Heart right ventricle (tissue), 16 donors: ENCODE results near the gene GALNT18. TPM values are rescaled to one million over a fixed set of nuclear protein-coding genes. Genes with fewer than 3 reads are reported as not detected.
A peak's percentile ranks its signal among the peaks of the same experiment; 100 is the strongest.

Experiments
- ATAC-seq, 8 donors: fragments of 200-7000 bp; cut with Tn5 transposase; one replicate each; pipeline ENCODE4 v1.9.1; 2020; ENCODE audit warnings: mild to moderate bottlenecking in 8 of 8, moderate library complexity in 8 of 8, moderate number of reproducible peaks in 1 of 8
- DNase-seq, 2 donors: peaks; one replicate each; pipeline ENCODE4 v3.0.0-alpha.2; 2020
- H3K27ac ChIP-seq, 10 donors: fragments of 200-600 bp; sonication (generic) in 2 of 10; one replicate each; pipeline versions ENCODE4 v1.5.0 to v1.8.0; 2020 to 2022; ENCODE audit warnings: mild to moderate bottlenecking in 3 of 10
- H3K27me3 ChIP-seq, 7 donors: fragments of 200-600 bp; one replicate each; pipeline ENCODE4 v1.8.0; 2021 to 2022; ENCODE audit warnings: mild to moderate bottlenecking in 2 of 7
- H3K36me3 ChIP-seq, 9 donors: fragments of 200-600 bp; sonication (generic) in 1 of 9; one replicate each; pipeline versions ENCODE4 v1.5.0 to v1.8.0; 2020 to 2022; ENCODE audit warnings: mild to moderate bottlenecking in 2 of 9
- H3K4me1 ChIP-seq, 9 donors: fragments of 200-600 bp; sonication (generic) in 1 of 9; one replicate each; pipeline versions ENCODE4 v1.5.0 to v1.8.0; 2020 to 2022; ENCODE audit warnings: mild to moderate bottlenecking in 4 of 9
- H3K4me3 ChIP-seq, 10 donors: fragments of 200-600 bp; sonication (generic) in 2 of 10; one replicate each; pipeline versions ENCODE4 v1.5.0 to v1.8.0; 2020 to 2022; ENCODE audit warnings: mild to moderate bottlenecking in 7 of 10, moderate library complexity in 2 of 10
- H3K9me3 ChIP-seq, 11 donors: fragments of 200-600 bp in 10 of 11; sonication (generic) in 2 of 11; one replicate each; pipeline versions ENCODE4 v1.5.0 to v1.8.0; 2013 to 2022; ENCODE audit warnings: mild to moderate bottlenecking in 2 of 11, control low read depth in 1 of 11, moderate library complexity in 1 of 11
- WGBS, 2 donors: extraction: QIAGEN DNeasy Blood & Tissue Kit; methylation state at CpG; one replicate each; pipeline ENCODE4 v1.1.7; 2013; ENCODE audit warnings: inconsistent platforms in 1 of 2; 5-methylcytosine and 5-hydroxymethylcytosine counted together
- intact Hi-C, 10 donors: fragments of 100-400 bp; cut with DNase I; formaldehyde crosslinking; loops; one replicate each; pipeline versions ENCODE4 v1.11.1 to v1.14.2; 2022
- polyA plus RNA-seq, 2 donors: library from polyadenylated mRNA; stranded (reverse); fragments of 200-250 nt; gene quantifications; one replicate each; pipeline ENCODE4 v1.2.3, GENCODE V29; 2013
- total RNA-seq, 10 donors: library from RNA; stranded (reverse); fragmentation: NEBNext Ultra II Directional in 3 of 10; extraction: Animal tissue kit (Norgen Biotek cat#: 25700) in 3 of 10; gene quantifications; one replicate each; pipeline versions ENCODE4 v1.2.1 to v1.2.4, GENCODE V29; 2021 to 2023
- TF ChIP-seq, protein P1 (sequence below), 9 donors: fragments of 200-600 bp; sonication (generic) in 2 of 9; IDR thresholded peaks; one replicate each; pipeline versions ENCODE4 v1.5.0 to v1.8.0; 2021 to 2022; ENCODE audit warnings: antibody characterized with exemption in 9 of 9, mild to moderate bottlenecking in 5 of 9, moderate library complexity in 1 of 9
- donor health status: Arrhythmogenic right ventricular cardiomyopathy.
- donor health status: ischemic (EF 13 %, LVEDD 7.1; RV severe dilation, severe dysfunction).
- donor health status: healthy with polysubstance abuse.
- donor health status: DM: no; HTN: yes; CAD: no.
- donor health status: DM: no; HTN: no; CAD: no.
- donor health status: ischemic (EF 25% LVEDD 6.9; RV normal size, moderate dysfunction).
- donor health status: ischemic (EF 25% LVEDD 5.7; RV mildly dilated, moderate dysfunction).
- donor health status: healthy.
- donor health status: DM: yes; HTN: yes; CAD: no.
- donor health status: Ischemic cardiomyopathy.
- donor health status: ischemic (EF 35%, LVEDD 5.7; RV mildly dilated, moderate dysfunction).
- donor health status: nonischemic (EF 11% LVEDD 7.7; RV severe dilation, severe dysfunction).
- donor health status: DM: yes; HTN: yes; CAD: no.
- donor health status: PGD.
- donor health status: ischemic (EF 29% LVEDD 5.4; RV normal size, mild dysfunction).
- donor health status: nonischemic (EF 23%, LVEDD 6.1; RV moderate dilation, normal function).

GALNT18 gene
- total and polyA plus RNA-seq, 12 donors = 7.0 to 29.0 (median 15.6) TPM

DNA sequence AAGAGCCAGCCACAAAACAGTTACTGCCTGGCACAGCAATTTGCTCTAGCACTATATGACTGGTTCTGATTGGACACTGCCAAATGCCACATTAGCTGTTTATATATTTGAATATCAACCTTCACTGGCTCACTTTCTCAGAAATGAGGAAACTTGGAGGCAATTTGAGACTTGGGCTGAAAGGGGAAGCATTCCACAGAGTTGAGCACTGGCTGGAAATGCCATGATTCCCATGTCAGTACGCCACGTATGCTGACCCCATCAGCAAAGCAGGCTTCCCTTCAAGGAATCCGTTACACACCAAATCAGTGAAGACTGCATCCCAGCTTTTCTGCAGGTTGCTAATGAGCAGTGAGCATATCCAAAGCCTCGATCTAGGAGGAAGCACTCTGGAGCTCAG, 34.7 kb downstream of the GALNT18 start:
- Histone ChIP-seq H3K27me3 (no peaks in the 10 kb centered on the region), H3K36me3 (no peaks in the 10 kb centered on the region), H3K9me3 (no peaks in the 10 kb centered on the region), H3K27ac (peak overlapping the region in 4 of 10 donors; percentile 9 to 68 (median 54)), H3K4me1 (peaks cover 9 to 91% (median 41%) of the 10 kb centered on the region in 9 donors), H3K4me3 (no peak overlapping the region)
- TF ChIP-seq, protein P1, sequence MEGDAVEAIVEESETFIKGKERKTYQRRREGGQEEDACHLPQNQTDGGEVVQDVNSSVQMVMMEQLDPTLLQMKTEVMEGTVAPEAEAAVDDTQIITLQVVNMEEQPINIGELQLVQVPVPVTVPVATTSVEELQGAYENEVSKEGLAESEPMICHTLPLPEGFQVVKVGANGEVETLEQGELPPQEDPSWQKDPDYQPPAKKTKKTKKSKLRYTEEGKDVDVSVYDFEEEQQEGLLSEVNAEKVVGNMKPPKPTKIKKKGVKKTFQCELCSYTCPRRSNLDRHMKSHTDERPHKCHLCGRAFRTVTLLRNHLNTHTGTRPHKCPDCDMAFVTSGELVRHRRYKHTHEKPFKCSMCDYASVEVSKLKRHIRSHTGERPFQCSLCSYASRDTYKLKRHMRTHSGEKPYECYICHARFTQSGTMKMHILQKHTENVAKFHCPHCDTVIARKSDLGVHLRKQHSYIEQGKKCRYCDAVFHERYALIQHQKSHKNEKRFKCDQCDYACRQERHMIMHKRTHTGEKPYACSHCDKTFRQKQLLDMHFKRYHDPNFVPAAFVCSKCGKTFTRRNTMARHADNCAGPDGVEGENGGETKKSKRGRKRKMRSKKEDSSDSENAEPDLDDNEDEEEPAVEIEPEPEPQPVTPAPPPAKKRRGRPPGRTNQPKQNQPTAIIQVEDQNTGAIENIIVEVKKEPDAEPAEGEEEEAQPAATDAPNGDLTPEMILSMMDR (IDR thresholded peaks at IDR 0.05) = no peak
- no peak for ATAC-seq
- 80 to 87% methylated on average over 4 of the region's 4 CpGs for WGBS, 2 donors
- intact Hi-C loops = no loop called here
- DNase-seq = no peak

GRCh38 chr11:11586465-11586864, 35.3 kb downstream of the GALNT18 start:
- no peaks in the 10 kb centered on the region for H3K9me3 ChIP-seq
- peak overlapping the region in 5 of 10 donors; percentile 11 to 68 (median 52) for H3K27ac ChIP-seq
- no peaks in the 10 kb centered on the region for H3K27me3 ChIP-seq
- no peaks in the 10 kb centered on the region for H3K36me3 ChIP-seq
- no peak overlapping the region for H3K4me3 ChIP-seq
- no peak for DNase-seq
- H3K4me1 ChIP-seq = peaks cover 13 to 91% (median 47%) of the 10 kb centered on the region in 9 donors
- TF ChIP-seq, protein P1 (IDR thresholded peaks at IDR 0.05) = no peak
- intact Hi-C loops = no loop called here
- peak in 4 of 8 donors; percentile 39 to 54 (median 44) for ATAC-seq
- WGBS, 2 donors = 48 to 63% methylated on average over 7 of the region's 7 CpGs

DNA sequence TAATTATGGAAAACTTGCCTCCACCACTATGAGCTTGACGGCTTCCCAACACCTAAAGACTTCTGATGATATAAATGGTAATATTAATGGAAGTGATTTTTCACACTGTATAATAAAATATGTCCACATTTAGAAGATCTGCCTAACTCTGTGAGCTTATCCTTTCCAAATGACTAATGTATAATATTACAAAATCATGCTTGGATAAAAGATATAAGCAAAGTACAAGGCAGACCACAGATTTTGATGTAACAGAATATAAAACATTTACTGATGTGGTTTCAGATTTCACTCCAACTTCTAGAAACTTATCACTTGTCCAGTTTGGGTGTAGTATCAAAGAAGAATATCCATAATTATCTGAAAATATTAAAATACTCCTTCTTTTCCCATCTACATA, 36.9 kb downstream of the GALNT18 start:
- ATAC-seq = no peak
- H3K27me3 ChIP-seq = no peaks in the 10 kb centered on the region
- intact Hi-C loops = loop anchor here in 4 of 10 donors (5.0 kb wide), 3 partner anchors 32 to 48 kb away; no protein-coding TSS in a partner anchor
- WGBS, 2 donors = 93 to 97% methylated on average over 1 of the region's 1 CpG
- no peak for DNase-seq
- H3K27ac ChIP-seq = peak overlapping the region in 2 of 10 donors; percentile 9 to 68
- TF ChIP-seq, protein P1 (IDR thresholded peaks at IDR 0.05) = no peak
- no peaks in the 10 kb centered on the region for H3K9me3 ChIP-seq
- H3K36me3 ChIP-seq = no peaks in the 10 kb centered on the region
- no peak overlapping the region for H3K4me3 ChIP-seq
- H3K4me1 ChIP-seq = peaks cover 21 to 98% (median 61%) of the 10 kb centered on the region in 9 donors

DNA sequence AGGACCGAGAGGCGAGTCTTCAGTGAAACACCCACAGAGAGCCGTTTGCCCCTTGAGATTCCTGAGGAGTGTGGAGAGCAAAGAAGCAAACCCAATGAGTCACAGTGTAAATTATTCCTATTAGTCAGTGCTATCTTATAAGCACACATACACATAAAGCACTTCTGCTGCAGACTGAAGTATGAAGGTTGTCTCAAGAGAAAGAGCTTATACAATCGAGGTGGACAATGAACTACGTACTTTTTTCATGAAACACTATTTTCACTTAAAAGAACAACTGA, 37.3 kb downstream of the GALNT18 start:
- Histone ChIP-seq H3K27ac (peak overlapping the region in 3 of 10 donors; percentile 78 to 90 (median 79)), H3K36me3 (no peaks in the 10 kb centered on the region), H3K4me1 (peaks cover 21 to 98% (median 59%) of the 10 kb centered on the region in 9 donors), H3K4me3 (no peak overlapping the region), H3K27me3 (no peaks in the 10 kb centered on the region), H3K9me3 (no peaks in the 10 kb centered on the region)
- intact Hi-C loops = loop anchor here in 4 of 10 donors (5.0 kb wide), 3 partner anchors 33 to 47 kb away; no protein-coding TSS in a partner anchor
- no peak for ATAC-seq
- no peak for DNase-seq
- TF ChIP-seq, protein P1 (IDR thresholded peaks at IDR 0.05) = no peak
- WGBS, 2 donors = 84 to 87% methylated on average over 5 of the region's 5 CpGs
